Hematopoietic multipotent progenitor cell treated with erythropoietin and hydrocortisone succinate and interleukin-3 and kit ligand, for 17 days (in vitro differentiated cells): ENCODE data around the gene MEF2C.

Experiments used
- DNase-seq: peaks from one replicate; pipeline ENCODE4 v3.0.0-alpha.2; 2015; ENCODE audit warnings: low spot score

Gene MEF2C

DNA sequence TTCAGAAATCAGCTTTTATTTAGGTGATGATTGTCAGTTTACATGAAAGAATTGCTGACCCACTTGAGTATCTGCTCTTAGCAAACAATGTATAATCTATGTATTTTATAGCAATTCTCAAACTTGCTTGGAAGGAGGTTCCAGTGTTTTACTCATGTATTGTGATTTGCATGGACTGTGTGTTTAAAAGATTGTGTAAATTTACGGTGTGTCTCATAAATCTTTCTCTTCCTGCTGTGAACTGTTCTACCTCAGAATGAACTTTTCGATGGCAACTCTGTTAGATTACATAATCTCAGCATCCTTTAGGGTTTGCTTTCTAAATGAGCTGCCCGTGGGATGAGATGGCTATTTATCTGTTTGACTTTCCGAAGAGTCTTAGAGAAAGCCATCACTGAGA, 122.5 kb downstream of the MEF2C start:
- DNase-seq: no peak

DNA sequence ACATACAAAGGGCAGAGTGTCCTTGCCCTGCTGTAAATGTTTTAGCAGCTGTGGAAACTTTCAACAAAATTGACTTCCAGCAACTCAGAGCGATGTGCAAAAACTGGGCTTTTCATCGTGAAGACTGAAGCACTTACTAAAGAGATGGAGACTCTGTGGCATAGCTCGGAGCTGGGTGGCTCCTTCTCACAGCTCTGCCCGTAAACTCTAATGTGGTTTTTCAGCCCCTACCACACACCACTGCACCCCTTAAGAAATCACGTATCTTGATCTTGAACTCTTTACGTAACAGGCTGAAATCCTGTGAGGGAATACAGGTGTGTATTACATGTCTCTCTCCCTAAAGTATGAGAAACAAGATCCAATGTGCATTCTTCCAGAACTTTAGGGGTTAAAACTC, 124.4 kb downstream of the MEF2C start:
- no peak for DNase-seq

DNA sequence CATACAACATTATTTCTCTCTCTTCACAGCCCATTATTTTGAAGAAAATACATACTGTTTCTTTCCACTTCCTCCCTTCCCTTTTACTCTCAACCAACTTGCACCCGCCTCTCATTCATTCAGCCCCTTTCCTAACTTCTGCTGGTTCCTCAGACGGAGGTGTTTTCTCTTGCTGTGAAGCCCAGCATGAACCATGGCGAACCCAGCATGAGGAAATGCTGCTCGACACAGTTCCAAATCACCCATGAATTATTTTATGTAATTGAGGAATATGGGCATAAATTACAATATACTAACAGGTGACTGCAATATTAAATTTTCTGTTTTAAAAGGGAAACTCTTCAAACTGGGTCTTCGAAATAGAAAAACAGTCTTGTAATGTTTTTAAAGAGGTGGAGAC, 124.8 kb downstream of the MEF2C start:
- no peak for DNase-seq

DNA sequence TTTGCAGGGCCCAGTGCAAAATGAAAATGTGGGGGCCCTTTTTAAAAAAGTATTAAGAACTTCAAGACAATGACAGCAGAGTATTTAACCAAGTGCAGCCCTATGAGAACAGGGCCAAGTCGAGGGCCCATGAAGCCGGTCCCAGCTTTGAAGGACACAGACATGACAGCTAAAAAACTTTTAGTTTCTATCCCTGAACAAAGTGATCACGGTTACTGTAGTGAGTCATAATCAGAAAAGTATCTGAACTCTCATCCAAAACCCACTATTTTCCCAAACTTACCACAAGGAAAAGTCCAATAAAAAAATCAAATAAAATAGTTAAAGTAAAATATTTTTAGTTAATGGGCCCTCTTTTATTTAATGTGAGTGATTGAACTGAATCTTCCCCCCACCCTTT, 126.0 kb downstream of the MEF2C start:
- DNase-seq: no peak

DNA sequence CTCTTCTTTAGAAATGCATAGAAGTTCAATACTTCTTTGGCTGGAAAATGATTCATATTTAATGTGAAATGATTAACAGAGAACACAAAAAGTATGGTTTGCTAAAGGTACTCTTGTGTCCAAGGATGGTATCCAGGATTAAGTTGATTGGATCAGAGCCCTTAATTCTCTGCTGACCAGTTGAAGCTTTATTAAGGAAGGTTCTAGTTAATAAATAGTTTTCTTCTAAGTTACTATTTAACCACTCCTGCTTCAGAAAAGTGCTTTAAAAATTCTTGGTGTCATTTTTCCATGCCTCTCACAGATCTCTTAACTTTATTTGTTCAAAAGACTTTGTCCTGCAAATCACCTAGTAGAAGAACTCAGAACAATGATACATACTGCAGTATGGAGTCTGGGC, 134.3 kb downstream of the MEF2C start:
- DNase-seq: no peak

DNA sequence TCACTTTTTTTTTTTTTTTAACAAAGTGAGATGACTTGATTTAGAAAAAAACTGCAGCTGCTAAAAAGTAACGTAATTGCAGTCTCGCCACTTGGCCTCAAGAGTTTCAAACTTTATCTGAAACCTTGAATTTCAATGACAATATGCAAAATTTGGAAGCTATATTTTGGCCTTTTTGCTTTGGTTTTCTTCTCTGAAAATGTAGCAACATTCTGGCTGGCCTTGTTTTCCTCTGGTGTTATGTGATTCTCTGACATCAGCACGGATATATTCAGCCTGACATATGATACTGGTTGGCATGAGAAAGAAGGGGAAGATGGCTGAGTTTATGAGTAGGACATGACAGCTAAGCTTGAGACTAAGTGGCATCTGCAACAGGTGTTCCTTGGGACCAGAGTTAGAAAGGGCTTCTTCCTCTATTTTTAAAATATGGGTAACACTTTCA, 136.5 kb downstream of the MEF2C start:
- no peak for DNase-seq

DNA sequence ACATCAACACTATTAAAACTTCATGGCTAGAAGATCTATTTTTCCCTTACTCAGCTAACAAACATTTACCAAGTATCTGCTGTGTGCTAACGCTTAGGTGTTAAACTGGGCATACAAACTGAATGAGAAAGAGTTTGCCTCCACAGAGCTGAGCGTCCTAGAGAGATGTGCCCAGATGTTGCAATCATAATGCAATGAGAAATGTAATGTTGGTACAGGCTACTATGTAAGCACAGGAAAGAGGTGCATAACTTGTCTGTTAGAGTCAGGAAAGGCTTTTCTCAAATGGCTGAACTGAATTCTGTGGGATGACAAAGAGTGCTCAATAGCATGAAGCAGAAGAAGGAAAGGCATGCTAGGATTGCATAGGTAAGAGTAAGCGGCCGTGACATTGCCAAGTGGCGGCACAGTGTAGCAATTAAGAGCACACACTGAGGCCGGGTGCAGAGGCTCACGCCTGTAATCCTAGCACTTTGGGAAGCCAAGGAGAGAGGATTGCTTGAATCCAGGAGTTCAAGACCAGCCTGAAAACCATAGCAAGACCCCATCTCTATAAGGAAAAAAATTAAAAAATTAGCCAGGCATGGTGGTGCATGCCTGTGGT, 137.8 kb downstream of the MEF2C start:
- DNase-seq: no peak

DNA sequence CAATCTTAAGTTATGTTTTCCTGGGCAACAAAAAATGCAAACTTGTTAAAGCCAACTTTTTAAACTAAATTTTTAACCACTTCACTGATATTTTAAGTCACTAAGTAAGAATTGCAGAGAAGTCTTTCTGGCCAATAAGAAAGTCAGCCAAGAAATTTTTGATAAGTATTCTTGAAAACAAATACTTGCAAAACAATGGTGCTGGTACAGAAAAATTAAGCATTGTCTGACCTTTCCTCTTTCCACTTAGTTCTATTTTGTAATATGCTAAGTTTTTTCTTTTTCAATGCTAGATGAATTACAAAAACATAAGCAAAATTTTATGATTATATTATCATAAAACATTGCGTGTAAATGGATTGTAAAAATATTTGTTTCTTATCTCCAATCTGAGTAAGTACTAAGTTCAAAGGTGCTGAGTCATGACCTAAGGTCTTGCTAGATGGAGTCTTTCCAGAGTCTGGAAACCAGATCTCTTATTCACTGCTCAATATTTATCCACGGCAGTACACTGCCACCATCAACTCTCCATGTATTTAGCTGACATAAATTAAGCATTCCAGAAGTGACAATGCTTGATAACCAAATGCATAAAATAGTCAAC, 139.7 kb downstream of the MEF2C start:
- peak; percentile 24 for DNase-seq

DNA sequence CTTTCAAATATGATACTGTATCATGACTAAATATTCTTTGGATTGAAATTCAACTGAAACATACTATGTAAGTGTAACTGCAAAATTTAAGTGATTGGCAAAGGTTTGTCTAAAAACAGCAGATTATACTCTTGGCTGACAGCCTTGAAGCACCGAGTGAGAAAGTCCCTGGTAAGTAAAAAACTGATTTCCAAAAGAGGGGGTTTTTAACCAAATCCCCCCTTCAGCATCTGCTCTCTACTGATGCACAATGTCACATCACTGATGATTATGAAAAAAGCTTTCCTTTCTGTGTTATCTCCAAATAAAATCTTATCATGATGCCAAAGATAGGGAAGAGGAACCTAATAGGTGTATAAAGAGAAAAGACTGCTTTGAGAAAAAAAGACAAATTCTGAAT, 141.0 kb downstream of the MEF2C start:
- no peak for DNase-seq

DNA sequence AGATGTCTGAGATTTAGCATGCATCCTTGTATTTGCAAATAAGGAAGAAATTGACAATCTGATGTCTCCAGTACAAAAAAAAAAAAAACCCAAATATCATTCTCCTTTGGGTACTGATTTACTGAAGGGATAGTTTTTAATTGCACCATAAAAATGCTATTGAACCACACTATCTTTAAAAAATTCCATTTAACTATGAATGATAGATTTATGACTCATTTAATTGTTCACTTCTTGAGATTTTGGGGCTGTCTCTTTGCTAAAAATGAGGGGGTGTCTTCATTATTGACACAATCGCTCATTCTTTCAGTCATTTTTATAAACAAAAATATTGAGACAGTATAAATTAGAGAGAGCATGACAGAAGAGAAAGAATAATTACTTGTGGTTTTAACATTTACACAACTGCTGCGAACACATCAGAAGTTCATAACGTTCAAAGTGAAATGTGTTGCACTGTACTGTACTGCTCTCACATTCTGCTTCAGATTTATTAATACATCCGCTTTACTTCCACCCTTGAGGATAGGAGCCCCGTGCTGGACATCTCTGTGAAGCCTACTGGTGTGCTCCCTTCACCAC, 142.3 kb downstream of the MEF2C start:
- no peak for DNase-seq

DNA sequence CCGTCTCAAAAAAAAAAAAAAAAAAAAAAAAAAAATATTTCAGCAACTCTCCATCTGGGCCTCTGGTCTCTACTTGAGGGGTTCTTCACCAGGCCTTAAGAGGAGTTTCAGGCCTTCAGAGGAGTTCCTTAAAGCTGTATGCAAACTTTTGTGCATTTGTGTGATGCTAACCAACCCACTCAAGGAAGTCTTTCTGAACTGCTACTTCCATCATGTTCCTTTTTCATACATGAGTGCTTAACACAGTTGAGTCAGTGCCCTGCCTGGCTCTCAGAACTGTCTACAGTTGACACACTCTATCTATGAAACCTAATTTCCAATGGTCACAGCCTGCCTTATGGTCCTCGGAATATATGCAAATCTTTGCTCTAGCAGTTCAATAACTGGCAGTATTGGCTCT, 146.5 kb downstream of the MEF2C start:
- DNase-seq: no peak

DNA sequence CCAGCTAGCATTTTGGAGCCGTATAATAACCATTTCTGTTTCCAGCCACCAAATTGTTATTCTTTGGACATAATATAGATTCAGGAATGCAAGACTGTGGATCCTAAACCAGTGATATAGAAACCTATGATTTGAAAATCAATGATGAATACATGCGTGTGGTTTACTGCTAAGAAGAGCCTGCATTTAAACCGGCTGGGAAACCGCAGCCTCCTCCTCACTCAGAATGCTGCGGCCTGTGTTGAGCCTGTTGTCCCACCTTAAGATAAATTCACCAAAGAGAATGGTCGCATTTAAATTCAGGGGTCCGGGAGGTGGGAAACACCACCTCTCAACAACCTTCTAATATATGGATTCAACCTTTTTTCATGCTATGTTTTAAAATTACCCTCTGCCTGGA, 148.0 kb downstream of the MEF2C start:
- DNase-seq: no peak

DNA sequence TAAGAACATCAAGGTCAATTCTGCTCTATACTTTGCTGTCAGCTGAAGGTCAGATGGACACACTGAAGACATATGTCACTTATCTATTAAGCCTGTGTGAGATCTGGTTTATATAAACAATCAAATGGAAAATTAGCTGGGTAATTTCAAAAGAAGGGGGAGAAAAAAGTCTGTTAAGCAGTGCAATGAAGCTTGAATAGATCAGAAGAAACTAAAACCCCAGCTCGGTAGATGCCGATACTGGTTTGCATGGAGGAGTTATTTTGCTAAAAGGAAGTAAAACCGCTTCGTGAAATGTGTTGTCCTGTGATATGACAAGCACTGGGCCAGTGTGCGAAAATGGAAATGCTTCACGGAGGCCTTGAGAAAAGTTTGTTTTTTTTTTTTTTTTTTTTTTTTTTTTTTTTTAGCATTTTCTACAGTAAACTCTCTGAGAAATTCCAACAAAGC, 148.8 kb downstream of the MEF2C start:
- DNase-seq: peak; percentile 40

DNA sequence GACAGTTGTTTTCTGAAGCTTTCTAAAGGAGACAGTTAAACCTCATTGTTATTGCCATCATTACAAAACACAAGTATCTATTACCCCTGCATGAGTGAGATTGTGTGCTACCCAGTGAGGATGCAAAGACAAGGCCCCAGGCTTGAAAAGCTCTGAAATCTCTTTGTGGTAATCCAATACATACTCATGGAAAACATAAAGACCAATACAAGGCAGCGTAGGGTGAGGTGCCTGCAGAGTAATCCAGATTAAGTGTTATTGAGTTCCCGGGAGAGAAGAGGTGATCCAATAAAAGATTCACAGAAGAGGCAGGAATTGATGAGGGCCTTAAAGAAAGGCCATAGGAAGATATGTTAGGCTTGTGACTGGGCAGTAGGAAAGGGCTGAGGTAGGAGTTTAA, 150.1 kb downstream of the MEF2C start:
- DNase-seq: no peak

DNA sequence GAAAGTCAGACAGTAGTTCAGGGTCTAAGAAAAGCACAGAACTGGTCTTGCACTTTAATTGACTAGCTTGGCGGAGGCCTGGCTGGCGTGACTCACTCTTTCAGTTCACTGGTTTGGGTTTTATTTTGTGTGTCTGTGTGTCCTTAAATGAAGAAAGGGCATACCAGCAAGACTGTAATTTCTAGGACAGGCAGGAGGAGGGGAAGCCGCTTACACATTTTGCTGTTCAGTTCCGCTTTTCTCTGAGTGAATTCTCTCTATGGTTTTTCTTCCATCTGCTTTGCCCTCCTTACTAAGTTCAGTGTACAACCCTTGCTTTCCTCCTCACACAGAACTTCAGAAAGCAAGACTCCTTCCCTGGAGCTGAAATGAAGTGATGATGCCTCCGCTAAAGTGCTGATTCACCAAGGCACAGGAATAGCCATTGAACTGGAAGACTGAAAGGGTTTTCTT, 150.8 kb downstream of the MEF2C start:
- DNase-seq: peak; percentile 17

DNA sequence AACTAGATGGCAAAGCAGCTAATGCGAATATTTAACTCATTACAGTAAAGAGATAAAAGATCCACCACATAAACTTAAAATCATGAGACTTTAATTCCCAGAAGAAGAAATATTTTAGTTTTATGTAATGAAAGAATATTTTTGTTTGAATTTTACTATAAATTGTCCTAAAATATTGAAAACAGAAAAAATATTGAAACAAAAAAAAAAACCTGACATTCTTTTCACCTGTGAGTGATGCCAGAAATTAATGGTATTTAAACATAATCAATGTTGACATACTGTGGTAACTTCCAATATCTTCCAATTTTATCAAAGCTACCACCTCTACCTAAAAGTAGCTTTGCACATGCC, 153.2 kb downstream of the MEF2C start:
- DNase-seq: no peak

DNA sequence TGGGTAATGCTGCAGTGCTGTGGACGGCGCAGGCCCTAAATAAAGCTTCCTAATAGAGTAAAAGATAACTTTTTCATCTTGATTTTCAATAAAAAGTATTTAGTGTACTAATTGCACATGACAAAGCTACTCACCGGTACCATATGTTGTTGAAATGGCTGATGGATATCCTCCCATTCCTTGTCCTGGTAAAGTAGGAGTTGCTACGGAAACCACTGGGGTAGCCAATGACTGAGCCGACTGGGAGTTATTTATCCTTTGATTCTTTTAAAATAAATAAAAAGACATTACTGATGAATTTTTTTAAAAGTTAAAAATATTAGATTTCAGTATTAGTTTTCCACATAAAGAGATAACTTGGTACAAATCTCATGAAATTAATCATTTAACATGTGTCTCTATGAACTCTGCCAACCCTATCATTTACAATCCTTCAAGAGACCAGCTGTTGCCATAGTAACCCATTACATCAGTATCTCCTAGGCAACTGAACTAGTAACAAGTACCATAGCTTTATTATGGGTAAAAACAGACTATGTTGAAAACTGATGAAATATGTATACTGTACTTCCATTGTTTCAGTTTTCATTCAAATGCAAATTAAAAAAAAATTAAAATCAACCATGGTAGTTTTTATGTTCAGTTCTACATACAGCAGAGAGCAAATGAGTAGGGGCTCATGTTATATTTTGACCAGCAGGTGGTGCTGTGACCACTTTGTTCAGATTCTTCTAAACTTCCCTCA, 153.7 kb downstream of the MEF2C start:
- DNase-seq: peak; percentile 77

DNA sequence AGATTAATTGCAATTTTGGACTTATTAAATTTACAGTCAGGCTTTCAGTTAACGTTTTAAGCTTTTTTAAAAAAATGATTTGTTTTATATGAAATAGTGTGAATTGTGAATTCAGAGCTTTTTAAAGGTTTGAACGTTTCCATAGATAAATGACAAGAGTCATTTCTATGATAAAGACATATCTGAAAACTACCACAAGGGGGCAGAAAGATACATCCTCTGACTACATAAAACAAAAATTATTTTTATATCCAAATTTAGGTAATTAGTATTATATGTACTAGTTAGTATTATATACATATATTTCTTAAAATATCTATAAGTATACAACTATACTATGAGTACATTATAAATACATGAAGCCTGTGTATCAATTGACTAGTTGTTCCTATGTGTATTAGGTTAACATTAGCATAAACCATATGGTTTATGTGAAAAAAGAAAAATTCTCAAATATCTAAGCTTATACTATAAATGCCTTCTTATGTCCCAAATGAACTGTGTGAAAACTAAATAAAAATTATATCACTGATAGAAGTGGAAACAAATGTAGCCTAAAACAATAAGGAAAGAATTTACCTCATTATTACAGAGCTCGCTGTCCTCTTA, 155.2 kb downstream of the MEF2C start:
- DNase-seq: peak; percentile 34

DNA sequence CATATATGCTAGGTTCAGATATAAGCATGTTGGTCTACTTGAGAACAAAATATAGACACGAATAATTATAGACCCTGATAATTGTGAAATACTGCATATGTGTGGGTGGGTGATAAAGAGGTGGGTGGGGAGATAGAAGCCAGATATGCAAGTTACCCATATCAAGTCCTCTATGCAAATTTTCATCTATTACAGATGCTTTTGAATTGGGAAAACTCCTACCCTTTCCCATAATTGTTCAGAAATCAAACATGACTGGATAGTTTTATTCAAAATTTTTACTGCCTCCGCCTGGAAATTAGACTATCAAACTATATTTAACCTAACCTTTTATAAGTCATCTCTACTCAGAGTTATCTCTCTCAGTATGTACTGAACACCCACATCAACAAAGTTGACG, 157.5 kb downstream of the MEF2C start:
- no peak for DNase-seq

DNA sequence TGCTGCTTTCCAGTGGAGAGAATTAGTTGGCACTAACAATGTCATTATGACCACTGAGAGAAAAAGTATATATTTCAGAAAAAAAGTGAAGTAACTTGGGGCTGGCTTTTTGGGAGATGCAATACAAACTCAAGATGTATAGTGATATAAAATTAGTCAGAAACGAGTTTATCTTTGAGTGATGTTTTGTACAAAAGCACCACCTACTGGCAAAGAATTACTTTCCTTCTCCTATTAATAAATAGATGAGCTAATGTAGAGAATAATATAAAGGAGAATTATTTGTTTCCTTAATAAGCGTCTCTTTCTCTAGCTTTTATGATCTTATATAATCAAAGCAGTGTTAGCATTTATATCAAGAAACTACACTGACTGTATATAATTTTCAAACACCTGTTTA, 158.8 kb downstream of the MEF2C start:
- no peak for DNase-seq

DNA sequence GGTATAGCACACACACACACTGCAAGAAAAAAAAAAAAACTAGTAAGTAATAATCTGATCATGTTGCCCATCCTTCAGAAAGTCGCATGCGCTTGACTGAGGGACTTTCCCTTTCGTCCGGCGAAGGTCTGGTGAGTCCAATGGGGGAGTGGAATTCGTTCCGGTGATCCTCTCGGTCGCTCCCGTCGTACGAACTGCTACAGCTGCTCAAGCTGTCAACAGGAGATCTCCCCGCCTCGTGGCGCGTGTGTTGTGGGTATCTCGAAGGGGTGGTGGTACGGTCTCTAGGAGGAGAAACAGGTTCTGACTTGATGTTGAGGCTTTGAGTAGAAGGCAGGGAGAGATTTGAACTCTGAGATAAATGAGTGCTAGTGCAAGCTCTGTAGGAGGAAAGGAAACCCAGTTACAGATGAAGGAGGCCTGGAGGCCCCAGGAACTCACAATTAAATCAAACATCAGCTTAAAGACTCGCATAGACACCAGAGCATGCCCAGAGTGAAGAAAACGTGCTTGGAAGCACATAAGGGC, 160.4 kb downstream of the MEF2C start:
- no peak for DNase-seq

DNA sequence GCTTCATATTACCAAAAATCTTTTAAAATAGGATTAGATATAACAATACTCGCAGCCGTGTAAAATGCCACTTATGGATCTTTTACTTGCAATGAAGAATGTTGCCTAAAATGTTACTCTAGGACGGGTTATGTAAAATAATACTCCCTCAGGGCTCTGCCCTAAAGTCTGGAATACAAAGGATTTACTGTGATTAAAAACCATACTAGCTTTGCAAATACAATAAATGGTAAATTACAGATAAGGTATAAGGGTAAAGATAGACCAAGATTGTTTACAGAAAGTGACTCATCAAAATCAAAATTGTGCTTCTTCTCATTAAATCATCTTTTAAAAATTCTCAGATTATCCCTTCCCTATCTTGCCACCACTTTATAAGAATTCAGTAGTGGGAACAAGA, 163.6 kb downstream of the MEF2C start:
- DNase-seq: no peak

DNA sequence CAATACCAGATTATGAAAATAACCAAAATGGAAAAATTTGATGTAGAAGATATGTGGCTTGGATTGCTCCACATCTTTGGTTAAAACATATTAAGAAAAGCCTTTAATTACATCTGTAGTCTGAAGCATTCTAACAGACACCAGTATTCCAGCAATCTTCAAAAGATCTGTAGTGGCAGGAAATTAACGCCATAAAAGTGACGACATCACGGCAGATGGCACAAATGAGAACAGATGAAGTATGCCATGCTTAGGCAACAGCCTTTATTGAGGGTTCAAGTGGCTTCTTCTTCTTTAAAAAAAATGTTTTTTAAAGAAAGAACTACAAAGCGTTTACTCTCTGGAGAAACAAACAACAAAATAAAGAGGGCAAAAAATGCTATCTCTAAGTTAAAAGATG, 164.2 kb downstream of the MEF2C start:
- no peak for DNase-seq
